Parathyroid adenoma (tissue), 2 donors: Measurements from ENCODE around the gene AHI1.

Experiments
- H2AFZ ChIP-seq: fragments of 300-600 bp; sonication (generic); one replicate; pipeline ENCODE4 v1.7.0; 2017; ENCODE audit warnings: antibody characterized with exemption, mild to moderate bottlenecking
- H3K27ac ChIP-seq: fragments of 300-600 bp; sonication (generic); one replicate; pipeline ENCODE4 v1.7.0; 2017
- H3K27me3 ChIP-seq: fragments of 300-600 bp; sonication (generic); one replicate; pipeline ENCODE4 v1.7.0; 2017; ENCODE audit warnings: low read length; ENCODE audit not compliant: control insufficient read depth, insufficient read depth
- H3K36me3 ChIP-seq: fragments of 300-600 bp; sonication (generic); one replicate; pipeline ENCODE4 v1.7.0; 2017; ENCODE audit warnings: low read length; ENCODE audit not compliant: control insufficient read depth, insufficient read depth
- H3K4me1 ChIP-seq: fragments of 300-600 bp; sonication (generic); one replicate; pipeline ENCODE4 v1.7.0; 2017; ENCODE audit warnings: control low read depth
- H3K4me2 ChIP-seq: fragments of 300-600 bp; sonication (generic); one replicate; pipeline ENCODE4 v1.7.0; 2017; ENCODE audit warnings: low read length
- H3K4me3 ChIP-seq: fragments of 300-600 bp; sonication (generic); one replicate; pipeline ENCODE4 v1.7.0; 2017; ENCODE audit warnings: low read depth, low read length
- H3K79me2 ChIP-seq: fragments of 300-600 bp; sonication (generic); one replicate; pipeline ENCODE4 v1.7.0; 2017; ENCODE audit warnings: control low read depth
- H3K9ac ChIP-seq: fragments of 300-600 bp; sonication (generic); one replicate; pipeline ENCODE4 v1.7.0; 2017; ENCODE audit warnings: mild to moderate bottlenecking
- H3K9me3 ChIP-seq: fragments of 300-600 bp; sonication (generic); one replicate; pipeline ENCODE4 v1.7.0; 2017; ENCODE audit warnings: low read length; ENCODE audit not compliant: control insufficient read depth
- TF ChIP-seq, protein P1 (sequence below): fragments of 300-600 bp; sonication (generic); IDR thresholded peaks from one replicate; pipeline ENCODE4 v1.7.0; 2017; ENCODE audit warnings: antibody characterized with exemption, mild to moderate bottlenecking
- donor health status: primary hyperparathyroidism.

AHI1 gene

DNA sequence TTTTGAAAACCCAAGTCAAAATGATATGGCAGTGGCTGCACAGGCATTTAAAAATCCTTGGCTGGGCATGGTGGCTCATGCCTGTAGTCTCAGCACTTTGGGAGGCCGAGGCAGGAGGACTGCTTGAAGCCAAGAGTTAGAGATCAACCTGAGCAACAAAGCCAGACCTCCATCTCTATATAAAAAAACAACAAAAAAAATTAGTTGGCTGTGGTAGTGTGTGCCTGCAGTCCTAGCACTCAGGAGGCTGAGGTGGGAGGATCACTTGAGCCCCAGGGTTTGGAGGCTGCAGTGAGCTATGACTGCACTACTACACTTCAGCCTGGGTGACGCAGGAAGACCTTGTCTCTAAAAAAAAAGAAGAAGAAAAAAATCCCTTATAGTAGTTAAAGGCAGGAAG lies 173.6 kb downstream of the AHI1 start:
- no peaks in the 10 kb centered on the region for H3K79me2 ChIP-seq
- no peak overlapping the region for H3K4me2 ChIP-seq
- H3K9ac ChIP-seq: no peak overlapping the region
- no peak overlapping the region for H2AFZ ChIP-seq
- TF ChIP-seq, protein P1, sequence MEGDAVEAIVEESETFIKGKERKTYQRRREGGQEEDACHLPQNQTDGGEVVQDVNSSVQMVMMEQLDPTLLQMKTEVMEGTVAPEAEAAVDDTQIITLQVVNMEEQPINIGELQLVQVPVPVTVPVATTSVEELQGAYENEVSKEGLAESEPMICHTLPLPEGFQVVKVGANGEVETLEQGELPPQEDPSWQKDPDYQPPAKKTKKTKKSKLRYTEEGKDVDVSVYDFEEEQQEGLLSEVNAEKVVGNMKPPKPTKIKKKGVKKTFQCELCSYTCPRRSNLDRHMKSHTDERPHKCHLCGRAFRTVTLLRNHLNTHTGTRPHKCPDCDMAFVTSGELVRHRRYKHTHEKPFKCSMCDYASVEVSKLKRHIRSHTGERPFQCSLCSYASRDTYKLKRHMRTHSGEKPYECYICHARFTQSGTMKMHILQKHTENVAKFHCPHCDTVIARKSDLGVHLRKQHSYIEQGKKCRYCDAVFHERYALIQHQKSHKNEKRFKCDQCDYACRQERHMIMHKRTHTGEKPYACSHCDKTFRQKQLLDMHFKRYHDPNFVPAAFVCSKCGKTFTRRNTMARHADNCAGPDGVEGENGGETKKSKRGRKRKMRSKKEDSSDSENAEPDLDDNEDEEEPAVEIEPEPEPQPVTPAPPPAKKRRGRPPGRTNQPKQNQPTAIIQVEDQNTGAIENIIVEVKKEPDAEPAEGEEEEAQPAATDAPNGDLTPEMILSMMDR: no peak
- no peak overlapping the region for H3K4me3 ChIP-seq
- H3K9me3 ChIP-seq: no peaks in the 10 kb centered on the region
- H3K27me3 ChIP-seq: no peaks in the 10 kb centered on the region
- H3K36me3 ChIP-seq: no peaks in the 10 kb centered on the region
- peaks cover 14% of the 10 kb centered on the region for H3K4me1 ChIP-seq
- no peak overlapping the region for H3K27ac ChIP-seq

DNA sequence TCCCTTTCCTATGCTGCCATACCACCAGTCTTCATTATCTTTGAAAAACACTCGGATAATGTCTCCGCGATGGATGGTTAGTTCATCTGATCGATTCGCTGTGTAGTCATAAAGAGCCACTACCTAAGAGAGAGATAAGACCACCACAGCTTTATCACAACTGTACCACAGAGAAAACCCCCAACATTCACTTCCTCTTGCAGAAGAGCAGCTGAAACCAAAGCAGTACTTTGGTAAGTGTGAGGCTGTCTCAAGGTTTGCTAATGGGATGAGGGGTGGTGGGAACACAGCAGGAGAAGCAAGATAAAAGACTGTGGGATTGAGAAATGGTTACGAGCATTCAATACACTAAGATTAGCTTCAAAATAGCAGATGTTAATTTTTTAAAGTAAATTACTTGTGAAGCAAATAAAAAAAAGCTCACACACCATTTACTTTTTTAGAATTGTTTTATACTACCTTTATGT lies 174.3 kb downstream of the AHI1 start:
- Histone ChIP-seq H3K27me3 (no peaks in the 10 kb centered on the region), H3K27ac (no peak overlapping the region), H3K36me3 (no peaks in the 10 kb centered on the region), H3K9me3 (no peaks in the 10 kb centered on the region), H3K79me2 (no peaks in the 10 kb centered on the region), H3K9ac (no peak overlapping the region), H3K4me2 (no peak overlapping the region), H3K4me3 (no peak overlapping the region), H2AFZ (no peak overlapping the region), H3K4me1 (peaks cover 14% of the 10 kb centered on the region)
- TF ChIP-seq, protein P1: no peak

DNA sequence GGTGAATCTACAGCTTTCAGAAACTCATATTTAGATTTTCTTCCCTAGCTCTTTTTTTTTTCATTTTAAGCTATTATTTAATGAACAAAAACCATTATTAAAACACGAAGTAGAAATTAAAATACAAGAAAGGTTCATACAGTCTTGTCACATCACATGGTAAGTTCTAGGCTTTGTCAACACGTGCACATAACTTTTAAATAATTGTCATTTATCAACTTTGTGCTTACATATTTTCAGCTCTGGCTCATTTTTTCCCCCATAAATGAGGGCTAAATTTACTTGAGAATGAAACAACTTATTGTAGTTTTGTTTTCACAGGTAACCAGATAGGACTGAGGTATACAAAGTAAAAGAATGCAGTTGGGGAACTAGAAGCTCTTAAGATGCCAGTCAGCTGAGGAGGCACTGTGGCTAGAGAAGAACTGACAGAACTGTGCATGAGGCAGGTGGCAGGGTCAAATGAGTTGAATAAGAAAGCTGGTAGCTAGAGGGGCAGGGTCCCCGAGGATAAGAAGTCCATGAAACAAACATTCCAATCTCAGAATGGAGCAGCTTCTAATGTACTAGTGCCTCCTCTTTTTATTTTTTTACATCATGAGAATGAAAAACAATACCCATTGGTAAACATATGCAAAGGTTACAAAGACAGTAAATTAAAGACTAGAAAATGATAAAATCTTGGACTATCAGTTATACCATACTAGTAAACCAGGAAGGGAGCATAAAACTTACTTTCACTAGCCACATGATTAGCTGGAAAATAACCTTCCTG lies 174.9 kb downstream of the AHI1 start:
- H2AFZ ChIP-seq: no peak overlapping the region
- H3K27ac ChIP-seq: no peak overlapping the region
- no peaks in the 10 kb centered on the region for H3K79me2 ChIP-seq
- no peaks in the 10 kb centered on the region for H3K9me3 ChIP-seq
- no peaks in the 10 kb centered on the region for H3K36me3 ChIP-seq
- H3K4me2 ChIP-seq: no peak overlapping the region
- no peaks in the 10 kb centered on the region for H3K27me3 ChIP-seq
- H3K4me3 ChIP-seq: no peak overlapping the region
- H3K9ac ChIP-seq: no peak overlapping the region
- peaks cover 14% of the 10 kb centered on the region for H3K4me1 ChIP-seq
- TF ChIP-seq, protein P1: no peak

DNA sequence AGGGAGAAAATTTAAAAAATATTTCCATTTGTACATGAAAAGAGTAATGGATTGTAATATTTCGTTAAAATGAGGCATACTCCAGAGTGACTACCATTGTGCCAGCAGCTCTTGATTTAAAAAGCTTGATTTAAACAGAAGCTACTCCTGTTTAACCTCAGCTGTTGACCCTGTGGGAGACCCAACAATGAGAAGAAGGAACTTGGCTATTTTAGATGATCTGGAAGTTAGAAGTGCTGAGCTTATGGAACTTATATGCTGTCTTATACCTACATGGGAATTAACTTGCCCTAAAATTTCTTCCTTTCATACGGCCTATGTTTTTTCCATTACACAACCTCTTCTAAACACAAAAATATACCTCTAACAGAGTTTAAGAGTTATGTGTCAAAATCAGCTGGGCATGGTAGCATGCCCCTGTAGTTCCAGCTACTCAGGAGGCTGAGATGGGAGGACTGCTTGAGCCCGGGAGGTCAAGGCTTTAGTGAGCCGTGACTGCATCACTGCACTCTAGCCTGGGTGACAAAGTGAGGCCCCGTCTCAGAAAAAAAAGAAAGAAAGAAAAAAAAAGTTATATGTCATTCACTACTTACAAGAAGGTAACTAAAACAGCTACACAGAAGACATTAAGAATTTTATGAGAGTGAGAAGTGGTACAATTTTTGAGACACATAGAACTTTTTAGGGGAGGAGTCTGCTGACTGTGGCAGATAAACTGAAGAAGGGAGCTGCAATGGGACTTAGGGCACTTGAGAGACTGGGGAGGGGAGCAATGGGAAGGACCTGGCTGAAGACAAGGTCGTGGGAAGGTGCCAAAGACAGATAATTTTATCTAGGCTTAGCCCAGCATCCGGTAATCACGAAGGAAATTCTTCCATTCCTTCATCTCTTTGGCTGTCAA lies 176.6 kb downstream of the AHI1 start:
- Histone ChIP-seq H3K9ac (no peak overlapping the region), H3K27ac (no peak overlapping the region), H2AFZ (no peak overlapping the region)

More for the DNA sequence above, 176.6 kb downstream of the AHI1 start:
- Histone ChIP-seq H3K36me3 (no peaks in the 10 kb centered on the region), H3K9me3 (no peaks in the 10 kb centered on the region), H3K4me1 (peaks cover 14% of the 10 kb centered on the region), H3K4me2 (no peak overlapping the region), H3K27me3 (no peaks in the 10 kb centered on the region), H3K4me3 (no peak overlapping the region), H3K79me2 (no peaks in the 10 kb centered on the region)
- TF ChIP-seq, protein P1: no peak
